Peyer's patch (tissue), 4 donors: Measurements from ENCODE around the gene USP17L11. TPM values are rescaled to one million over a fixed set of nuclear protein-coding genes. Genes with fewer than 3 reads are reported as not detected.
"Not testable (repeated sequence)": the region's sequence is repeated elsewhere in the genome, so short reads cannot be mapped to it uniquely, and the experiment has no call there.

Experiments
- DNase-seq, 3 donors: peaks; one replicate each; pipeline ENCODE4 v3.0.0-alpha.2; 2017 to 2019
- H3K27ac ChIP-seq, 4 donors: fragments of 200-600 bp; sonication (generic); one replicate each; pipeline ENCODE4 v1.5.1; 2016 to 2019
- H3K27me3 ChIP-seq, 2 donors: fragments of 200-600 bp; sonication (generic); one replicate each; pipeline ENCODE4 v1.5.1; 2019
- H3K36me3 ChIP-seq, 3 donors: fragments of 200-600 bp; sonication (generic); one replicate each; pipeline ENCODE4 v1.5.1; 2016 to 2019
- H3K4me1 ChIP-seq, 4 donors: fragments of 200-600 bp; sonication (generic); one replicate each; pipeline ENCODE4 v1.5.1; 2016 to 2019
- H3K4me3 ChIP-seq, 4 donors: fragments of 200-600 bp; sonication (generic); 1 replicate in 3 of 4; 2 replicates in 1 of 4; pipeline ENCODE4 v1.5.1; 2016 to 2019; ENCODE audit warnings: mild to moderate bottlenecking in 1 of 4
- H3K9me3 ChIP-seq, 4 donors: fragments of 200-600 bp; sonication (generic); one replicate each; pipeline ENCODE4 v1.5.1; 2016 to 2019; ENCODE audit warnings: mild to moderate bottlenecking in 1 of 4
- total RNA-seq, 4 donors: library from RNA; depleted of rRNA; stranded (reverse); fragments of >200 nt; gene quantifications; one replicate each; pipeline ENCODE4 v1.1.0, GENCODE V29; 2016

Gene USP17L11, protein sequence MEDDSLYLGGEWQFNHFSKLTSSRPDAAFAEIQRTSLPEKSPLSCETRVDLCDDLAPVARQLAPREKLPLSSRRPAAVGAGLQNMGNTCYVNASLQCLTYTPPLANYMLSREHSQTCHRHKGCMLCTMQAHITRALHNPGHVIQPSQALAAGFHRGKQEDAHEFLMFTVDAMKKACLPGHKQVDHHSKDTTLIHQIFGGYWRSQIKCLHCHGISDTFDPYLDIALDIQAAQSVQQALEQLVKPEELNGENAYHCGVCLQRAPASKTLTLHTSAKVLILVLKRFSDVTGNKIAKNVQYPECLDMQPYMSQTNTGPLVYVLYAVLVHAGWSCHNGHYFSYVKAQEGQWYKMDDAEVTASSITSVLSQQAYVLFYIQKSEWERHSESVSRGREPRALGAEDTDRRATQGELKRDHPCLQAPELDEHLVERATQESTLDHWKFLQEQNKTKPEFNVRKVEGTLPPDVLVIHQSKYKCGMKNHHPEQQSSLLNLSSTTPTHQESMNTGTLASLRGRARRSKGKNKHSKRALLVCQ
- total RNA-seq: not detected

DNA sequence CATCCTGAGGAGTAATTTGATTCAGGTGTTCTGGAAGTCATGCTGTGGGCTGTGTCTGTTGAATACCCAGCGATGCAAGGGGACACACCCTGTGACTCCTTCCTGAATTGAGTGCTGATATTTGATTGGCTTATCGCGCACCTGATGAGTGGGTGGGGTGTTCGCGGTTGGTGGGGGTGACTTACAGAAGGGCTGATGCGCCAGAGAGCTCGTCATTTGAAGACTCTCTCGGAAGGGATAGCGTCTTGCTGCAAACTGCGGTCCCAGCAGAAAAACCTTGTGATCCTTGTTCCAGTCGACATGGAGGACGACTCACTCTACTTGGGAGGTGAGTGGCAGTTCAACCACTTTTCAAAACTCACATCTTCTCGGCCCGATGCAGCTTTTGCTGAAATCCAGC lies at the start of gene USP17L11:
USP17L11 (plus strand) TSS at position 301 of the 400 bp plus-strand sequence; CDS start at position 301, 0 bp downstream.
- not testable (repeated sequence) for H3K27ac ChIP-seq, H3K27me3 ChIP-seq, DNase-seq, H3K4me1 ChIP-seq, H3K36me3 ChIP-seq, H3K9me3 ChIP-seq, H3K4me3 ChIP-seq

DNA sequence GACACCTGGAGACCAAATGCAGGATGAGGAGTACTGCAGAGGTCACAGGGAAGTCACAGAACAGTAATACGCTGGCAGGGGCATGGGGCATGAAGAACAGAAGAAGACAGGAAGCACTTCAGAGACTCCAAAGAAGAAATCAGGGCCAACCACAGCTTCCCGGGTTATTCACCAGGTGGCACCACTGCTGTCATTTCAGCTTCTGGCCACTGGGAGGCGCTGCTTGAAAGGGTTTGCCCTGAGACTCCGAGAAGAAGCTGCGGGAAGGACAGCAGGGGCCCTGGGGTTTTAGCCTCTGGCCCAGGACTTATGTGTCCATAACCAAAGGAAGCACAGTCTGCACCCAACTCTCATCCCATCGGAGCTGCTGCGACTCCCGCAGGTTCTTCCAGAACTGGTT lies 49.2 kb upstream of the USP17L11 start:
- DNase-seq: not testable (repeated sequence)

DNA sequence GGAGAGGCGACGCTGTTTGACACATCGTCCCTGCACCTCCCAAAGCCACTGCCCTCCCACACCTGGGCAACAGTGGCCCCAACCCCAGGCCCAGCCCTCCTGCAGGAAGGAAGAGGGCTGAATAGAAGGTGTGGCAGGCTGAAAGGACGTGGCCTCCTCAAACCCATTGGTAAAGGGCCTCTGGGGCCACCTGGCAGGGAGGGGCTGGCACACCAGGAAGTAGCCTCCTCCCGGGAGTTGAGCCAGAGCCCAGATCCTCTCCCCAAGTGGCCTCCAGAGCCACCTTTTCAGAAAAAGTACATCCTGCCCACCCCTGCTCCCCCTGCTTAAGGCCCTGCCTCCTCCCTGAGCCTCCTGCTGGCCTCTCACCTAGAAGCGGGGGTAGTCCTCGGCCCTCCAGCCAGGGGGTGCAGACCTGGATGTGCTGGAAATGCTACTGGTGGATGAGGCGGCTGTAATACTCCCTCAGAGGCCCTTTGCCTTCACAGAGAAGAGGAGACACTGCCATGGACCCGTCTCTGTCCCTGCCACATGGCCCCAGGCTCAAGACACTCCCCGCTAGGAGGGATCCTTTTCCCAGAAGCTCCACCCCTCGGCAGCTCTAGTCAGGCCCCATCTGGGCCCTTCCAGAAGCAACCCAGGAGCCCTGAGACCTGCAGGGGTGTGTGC lies 45.3 kb upstream of the USP17L11 start, which contains the start of gene FAM90A26:
FAM90A26 (plus strand) TSS at position 619 of the 669 bp plus-strand sequence. CDS start 2,764 bp downstream, outside the sequence.
- not testable (repeated sequence) for H3K27ac ChIP-seq, H3K4me3 ChIP-seq, H3K4me1 ChIP-seq, H3K9me3 ChIP-seq, DNase-seq, H3K36me3 ChIP-seq, H3K27me3 ChIP-seq

More for the DNA sequence above, 49.2 kb upstream of the USP17L11 start:
- H3K4me3 ChIP-seq, H3K4me1 ChIP-seq, H3K9me3 ChIP-seq, H3K36me3 ChIP-seq, H3K27me3 ChIP-seq, H3K27ac ChIP-seq: not testable (repeated sequence)

DNA sequence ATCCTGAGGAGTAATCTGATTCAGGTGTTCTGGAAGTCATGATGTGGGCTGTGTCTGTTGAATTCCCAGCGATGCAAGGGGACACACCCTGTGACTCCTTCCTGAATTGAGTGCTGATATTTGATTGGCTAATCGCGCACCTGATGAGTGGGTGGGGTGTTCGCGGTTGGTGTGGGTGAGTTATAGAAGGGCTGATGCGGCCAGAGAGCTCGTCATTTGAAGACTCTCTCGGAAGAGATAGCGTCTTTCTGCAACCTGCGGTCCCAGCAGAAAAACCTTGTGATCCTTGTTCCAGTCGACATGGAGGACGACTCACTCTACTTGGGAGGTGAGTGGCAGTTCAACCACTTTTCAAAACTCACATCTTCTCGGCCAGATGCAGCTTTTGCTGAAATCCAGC lies 4.8 kb upstream of the USP17L11 start, which contains the start of gene USP17L10:
USP17L10 (plus strand) TSS at position 301 of the 400 bp plus-strand sequence; CDS start at position 301, 0 bp downstream.
- not testable (repeated sequence) for H3K4me1 ChIP-seq, H3K36me3 ChIP-seq, DNase-seq, H3K9me3 ChIP-seq, H3K4me3 ChIP-seq, H3K27ac ChIP-seq, H3K27me3 ChIP-seq

DNA sequence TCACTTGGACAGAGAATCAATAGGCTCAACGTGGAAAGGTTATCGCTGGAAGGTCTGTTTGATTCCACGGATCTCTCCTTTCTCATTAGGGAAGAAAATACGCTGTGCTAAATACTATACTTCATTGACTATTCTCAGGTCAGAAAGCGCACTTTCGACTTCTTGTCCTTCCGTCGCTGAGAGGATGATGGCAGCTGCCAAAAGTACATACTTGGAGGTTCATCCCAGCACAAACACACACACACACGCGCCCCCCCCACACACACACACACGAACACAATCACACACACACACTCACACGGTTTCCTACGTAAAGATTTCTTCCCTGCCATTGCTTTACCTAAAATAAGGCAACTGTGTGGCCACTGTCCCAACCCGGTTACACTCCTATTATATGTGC lies 504 bp upstream of the USP17L11 start:
- H3K36me3 ChIP-seq, H3K27me3 ChIP-seq, H3K27ac ChIP-seq, H3K4me3 ChIP-seq, H3K4me1 ChIP-seq, H3K9me3 ChIP-seq: not testable (repeated sequence)
- DNase-seq: peak in 1 of 3 donors; percentile 21

DNA sequence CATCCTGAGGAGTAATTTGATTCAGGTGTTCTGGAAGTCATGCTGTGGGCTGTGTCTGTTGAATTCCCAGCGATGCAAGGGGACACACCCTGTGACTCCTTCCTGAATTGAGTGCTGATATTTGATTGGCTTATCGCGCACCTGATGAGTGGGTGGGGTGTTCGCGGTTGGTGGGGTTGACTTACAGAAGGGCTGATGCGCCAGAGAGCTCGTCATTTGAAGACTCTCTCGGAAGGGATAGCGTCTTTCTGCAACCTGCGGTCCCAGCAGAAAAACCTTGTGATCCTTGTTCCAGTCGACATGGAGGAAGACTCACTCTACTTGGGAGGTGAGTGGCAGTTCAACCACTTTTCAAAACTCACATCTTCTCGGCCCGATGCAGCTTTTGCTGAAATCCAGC lies 4.6 kb downstream of the USP17L11 start, which contains the start of gene USP17L12:
USP17L12 (plus strand) TSS at position 301 of the 400 bp plus-strand sequence; CDS start at position 301, 0 bp downstream.
- not testable (repeated sequence) for H3K4me3 ChIP-seq, H3K27ac ChIP-seq, H3K27me3 ChIP-seq, H3K36me3 ChIP-seq, H3K4me1 ChIP-seq, H3K9me3 ChIP-seq, DNase-seq

DNA sequence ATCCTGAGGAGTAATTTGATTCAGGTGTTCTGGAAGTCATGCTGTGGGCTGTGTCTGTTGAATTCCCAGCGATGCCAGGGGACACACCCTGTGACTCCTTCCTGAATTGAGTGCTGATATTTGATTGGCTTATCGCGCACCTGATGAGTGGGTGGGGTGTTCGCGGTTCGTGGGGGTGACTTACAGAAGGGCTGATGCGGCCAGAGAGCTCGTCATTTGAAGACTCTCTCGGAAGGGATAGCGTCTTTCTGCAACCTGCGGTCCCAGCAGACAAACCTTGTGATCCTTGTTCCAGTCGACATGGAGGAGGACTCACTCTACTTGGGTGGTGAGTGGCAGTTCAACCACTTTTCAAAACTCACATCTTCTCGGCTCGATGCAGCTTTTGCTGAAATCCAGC lies 9.4 kb downstream of the USP17L11 start, which contains the start of gene USP17L13:
USP17L13 (plus strand) TSS at position 301 of the 400 bp plus-strand sequence; CDS start at position 301, 0 bp downstream.
- not testable (repeated sequence) for H3K9me3 ChIP-seq, H3K27ac ChIP-seq, H3K36me3 ChIP-seq, H3K4me1 ChIP-seq, H3K4me3 ChIP-seq, H3K27me3 ChIP-seq, DNase-seq

DNA sequence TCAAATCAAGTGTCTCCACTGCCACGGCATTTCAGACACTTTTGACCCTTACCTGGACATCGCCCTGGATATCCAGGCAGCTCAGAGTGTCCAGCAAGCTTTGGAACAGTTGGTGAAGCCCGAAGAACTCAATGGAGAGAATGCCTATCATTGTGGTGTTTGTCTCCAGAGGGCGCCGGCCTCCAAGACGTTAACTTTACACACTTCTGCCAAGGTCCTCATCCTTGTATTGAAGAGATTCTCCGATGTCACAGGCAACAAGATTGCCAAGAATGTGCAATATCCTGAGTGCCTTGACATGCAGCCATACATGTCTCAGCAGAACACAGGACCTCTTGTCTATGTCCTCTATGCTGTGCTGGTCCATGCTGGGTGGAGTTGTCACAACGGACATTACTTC lies 15.0 kb downstream of the USP17L11 start:
- H3K27me3 ChIP-seq, H3K4me1 ChIP-seq, H3K9me3 ChIP-seq, H3K27ac ChIP-seq, H3K36me3 ChIP-seq, H3K4me3 ChIP-seq: not testable (repeated sequence)
- peak in 1 of 3 donors; percentile 39 for DNase-seq

DNA sequence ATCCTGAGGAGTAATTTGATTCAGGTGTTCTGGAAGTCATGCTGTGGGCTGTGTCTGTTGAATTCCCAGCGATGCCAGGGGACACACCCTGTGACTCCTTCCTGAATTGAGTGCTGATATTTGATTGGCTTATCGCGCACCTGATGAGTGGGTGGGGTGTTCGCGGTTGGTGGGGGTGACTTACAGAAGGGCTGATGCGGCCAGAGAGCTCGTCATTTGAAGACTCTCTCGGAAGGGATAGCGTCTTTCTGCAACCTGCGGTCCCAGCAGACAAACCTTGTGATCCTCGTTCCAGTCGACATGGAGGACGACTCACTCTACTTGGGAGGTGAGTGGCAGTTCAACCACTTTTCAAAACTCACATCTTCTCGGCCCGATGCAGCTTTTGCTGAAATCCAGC lies 18.9 kb downstream of the USP17L11 start, which contains the start of gene USP17L15:
USP17L15 (plus strand) TSS at position 301 of the 400 bp plus-strand sequence; CDS start at position 301, 0 bp downstream.
- not testable (repeated sequence) for DNase-seq, H3K27me3 ChIP-seq, H3K27ac ChIP-seq, H3K9me3 ChIP-seq, H3K4me1 ChIP-seq, H3K36me3 ChIP-seq, H3K4me3 ChIP-seq

DNA sequence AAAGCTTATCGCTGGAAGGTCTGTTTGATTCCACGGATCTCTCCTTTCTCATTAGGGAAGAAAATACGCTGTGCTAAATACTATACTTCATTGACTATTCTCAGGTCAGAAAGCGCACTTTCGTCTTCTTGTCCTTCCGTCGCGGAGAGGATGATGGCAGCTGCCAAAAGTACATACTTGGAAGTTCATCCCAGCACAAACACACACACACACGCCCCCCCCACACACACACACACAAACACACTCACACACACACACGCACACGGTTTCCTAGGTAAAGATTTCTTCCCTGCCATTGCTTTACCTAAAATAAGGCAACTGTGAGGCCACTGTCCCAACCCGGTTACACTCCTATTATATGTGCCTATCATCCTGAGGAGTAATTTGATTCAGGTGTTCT lies 23.3 kb downstream of the USP17L11 start:
- H3K36me3 ChIP-seq, H3K4me1 ChIP-seq, H3K27ac ChIP-seq, H3K9me3 ChIP-seq, H3K27me3 ChIP-seq, H3K4me3 ChIP-seq: not testable (repeated sequence)
- peak; percentile 16 to 22 (median 18) for DNase-seq

DNA sequence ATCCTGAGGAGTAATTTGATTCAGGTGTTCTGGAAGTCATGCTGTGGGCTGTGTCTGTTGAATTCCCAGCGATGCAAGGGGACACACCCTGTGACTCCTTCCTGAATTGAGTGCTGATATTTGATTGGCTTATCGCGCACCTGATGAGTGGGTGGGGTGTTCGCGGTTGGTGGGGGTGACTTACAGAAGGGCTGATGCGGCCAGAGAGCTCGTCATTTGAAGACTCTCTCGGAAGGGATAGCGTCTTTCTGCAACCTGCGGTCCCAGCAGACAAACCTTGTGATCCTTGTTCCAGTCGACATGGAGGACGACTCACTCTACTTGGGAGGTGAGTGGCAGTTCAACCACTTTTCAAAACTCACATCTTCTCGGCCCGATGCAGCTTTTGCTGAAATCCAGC lies 28.4 kb downstream of the USP17L11 start, which contains the start of gene USP17L17:
USP17L17 (plus strand) TSS at position 301 of the 400 bp plus-strand sequence; CDS start at position 301, 0 bp downstream.
- not testable (repeated sequence) for H3K4me1 ChIP-seq, H3K4me3 ChIP-seq, H3K27ac ChIP-seq, H3K27me3 ChIP-seq, DNase-seq, H3K36me3 ChIP-seq, H3K9me3 ChIP-seq

DNA sequence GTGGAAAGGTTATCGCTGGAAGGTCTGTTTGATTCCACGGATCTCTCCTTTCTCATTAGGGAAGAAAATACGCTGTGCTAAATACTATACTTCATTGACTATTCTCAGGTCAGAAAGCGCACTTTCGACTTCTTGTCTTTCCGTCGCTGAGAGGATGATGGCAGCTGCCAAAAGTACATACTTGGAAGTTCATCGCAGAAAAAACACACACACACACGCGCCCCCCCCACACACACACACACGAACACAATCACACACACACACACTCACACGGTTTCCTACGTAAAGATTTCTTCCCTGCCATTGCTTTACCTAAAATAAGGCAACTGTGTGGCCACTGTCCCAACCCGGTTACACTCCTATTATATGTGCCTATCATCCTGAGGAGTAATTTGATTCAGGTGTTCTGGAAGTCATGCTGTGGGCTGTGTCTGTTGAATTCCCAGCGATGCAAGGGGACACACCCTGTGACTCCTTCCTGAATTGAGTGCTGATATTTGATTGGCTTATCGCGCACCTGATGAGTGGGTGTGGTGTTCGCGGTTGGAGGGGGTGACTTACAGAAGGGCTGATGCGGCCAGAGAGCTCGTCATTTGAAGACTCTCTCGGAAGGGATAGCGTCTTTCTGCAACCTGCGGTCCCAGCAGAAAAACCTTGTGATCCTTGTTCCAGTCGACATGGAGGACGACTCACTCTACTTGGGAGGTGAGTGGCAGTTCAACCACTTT lies 32.9 kb downstream of the USP17L11 start, which contains the start of gene USP17L18:
USP17L18 (plus strand) TSS at position 678 of the 728 bp plus-strand sequence; CDS start at position 678, 0 bp downstream.
- peak; percentile 7 to 45 (median 16) for DNase-seq

DNA sequence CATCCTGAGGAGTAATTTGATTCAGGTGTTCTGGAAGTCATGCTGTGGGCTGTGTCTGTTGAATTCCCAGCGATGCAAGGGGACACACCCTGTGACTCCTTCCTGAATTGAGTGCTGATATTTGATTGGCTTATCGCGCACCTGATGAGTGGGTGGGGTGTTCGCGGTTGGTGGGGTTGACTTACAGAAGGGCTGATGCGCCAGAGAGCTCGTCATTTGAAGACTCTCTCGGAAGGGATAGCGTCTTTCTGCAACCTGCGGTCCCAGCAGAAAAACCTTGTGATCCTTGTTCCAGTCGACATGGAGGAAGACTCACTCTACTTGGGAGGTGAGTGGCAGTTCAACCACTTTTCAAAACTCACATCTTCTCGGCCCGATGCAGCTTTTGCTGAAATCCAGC lies 37.9 kb downstream of the USP17L11 start, which contains the start of gene USP17L19:
USP17L19 (plus strand) TSS at position 301 of the 400 bp plus-strand sequence; CDS start at position 301, 0 bp downstream.
- not testable (repeated sequence) for DNase-seq, H3K4me1 ChIP-seq, H3K36me3 ChIP-seq, H3K27ac ChIP-seq, H3K27me3 ChIP-seq, H3K9me3 ChIP-seq, H3K4me3 ChIP-seq

More for the DNA sequence above, 32.9 kb downstream of the USP17L11 start, which contains the start of gene USP17L18:
- not testable (repeated sequence) for H3K4me1 ChIP-seq, H3K36me3 ChIP-seq, H3K4me3 ChIP-seq, H3K9me3 ChIP-seq, H3K27ac ChIP-seq, H3K27me3 ChIP-seq

DNA sequence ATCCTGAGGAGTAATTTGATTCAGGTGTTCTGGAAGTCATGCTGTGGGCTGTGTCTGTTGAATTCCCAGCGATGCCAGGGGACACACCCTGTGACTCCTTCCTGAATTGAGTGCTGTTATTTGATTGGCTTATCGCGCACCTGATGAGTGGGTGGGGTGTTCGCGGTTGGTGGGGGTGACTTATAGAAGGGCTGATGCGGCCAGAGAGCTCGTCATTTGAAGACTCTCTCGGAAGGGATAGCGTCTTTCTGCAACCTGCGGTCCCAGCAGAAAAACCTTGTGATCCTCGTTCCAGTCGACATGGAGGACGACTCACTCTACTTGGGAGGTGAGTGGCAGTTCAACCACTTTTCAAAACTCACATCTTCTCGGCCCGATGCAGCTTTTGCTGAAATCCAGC lies 42.6 kb downstream of the USP17L11 start, which contains the start of gene USP17L20:
USP17L20 (plus strand) TSS at position 301 of the 400 bp plus-strand sequence; CDS start at position 301, 0 bp downstream.
- H3K27me3 ChIP-seq, H3K27ac ChIP-seq, H3K36me3 ChIP-seq, H3K4me1 ChIP-seq, H3K9me3 ChIP-seq, H3K4me3 ChIP-seq, DNase-seq: not testable (repeated sequence)
